PC-3 (cell line): ENCODE data around the gene GPR21.

Experiments
- CTCF ChIP-seq: fragments of 300-600 bp; sonication (generic); conservative IDR thresholded peaks from 2 replicates; pipeline ENCODE4 v1.5.1; 2017; ENCODE audit warnings: antibody characterized with exemption, low read depth, mild to moderate bottlenecking, low read length
- EZH2 ChIP-seq: fragments of 300-600 bp; sonication (generic); IDR thresholded peaks from one replicate; pipeline ENCODE4 v1.6.1; 2017; ENCODE audit warnings: antibody characterized with exemption, mild to moderate bottlenecking, low read length; ENCODE audit not compliant: unreplicated experiment

DNA sequence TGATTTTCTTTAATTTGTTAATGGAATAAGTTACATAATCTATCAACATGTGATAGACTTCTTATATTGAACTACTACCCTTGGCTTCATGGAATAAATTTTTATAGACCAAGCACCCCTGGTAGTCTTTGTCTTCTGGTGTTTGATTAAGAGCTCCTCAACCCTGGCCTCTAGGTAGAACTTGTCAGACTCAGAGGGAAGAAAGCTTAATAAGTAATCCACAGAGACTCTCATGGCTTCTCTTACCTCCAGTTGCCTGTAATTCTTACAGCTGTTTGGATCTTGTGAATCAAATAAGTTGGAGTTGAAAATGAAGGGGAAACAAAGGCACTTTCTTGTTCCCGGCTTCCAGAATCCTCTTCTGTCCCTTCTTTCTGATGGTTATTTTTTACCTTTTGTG lies 7.0 kb upstream of the GPR21 start:
- no peak for TF ChIP-seq CTCF
- TF ChIP-seq EZH2 = no peak
